HG03575 (cell line): ENCODE data around the gene ENSA.
"Not testable (repeated sequence)": the region's sequence is repeated elsewhere in the genome, so short reads cannot be mapped to it uniquely, and the experiment has no call there.

ENCODE experiments used
- ATAC-seq: cut with Tn5 transposase; IDR thresholded peaks from one replicate; pipeline ENCODE4 v1.9.1; 2021; ENCODE audit not compliant: unreplicated experiment, insufficient number of reproducible peaks, low FRiP score; ENCODE audit errors: extremely low read depth

Gene ENSA

DNA sequence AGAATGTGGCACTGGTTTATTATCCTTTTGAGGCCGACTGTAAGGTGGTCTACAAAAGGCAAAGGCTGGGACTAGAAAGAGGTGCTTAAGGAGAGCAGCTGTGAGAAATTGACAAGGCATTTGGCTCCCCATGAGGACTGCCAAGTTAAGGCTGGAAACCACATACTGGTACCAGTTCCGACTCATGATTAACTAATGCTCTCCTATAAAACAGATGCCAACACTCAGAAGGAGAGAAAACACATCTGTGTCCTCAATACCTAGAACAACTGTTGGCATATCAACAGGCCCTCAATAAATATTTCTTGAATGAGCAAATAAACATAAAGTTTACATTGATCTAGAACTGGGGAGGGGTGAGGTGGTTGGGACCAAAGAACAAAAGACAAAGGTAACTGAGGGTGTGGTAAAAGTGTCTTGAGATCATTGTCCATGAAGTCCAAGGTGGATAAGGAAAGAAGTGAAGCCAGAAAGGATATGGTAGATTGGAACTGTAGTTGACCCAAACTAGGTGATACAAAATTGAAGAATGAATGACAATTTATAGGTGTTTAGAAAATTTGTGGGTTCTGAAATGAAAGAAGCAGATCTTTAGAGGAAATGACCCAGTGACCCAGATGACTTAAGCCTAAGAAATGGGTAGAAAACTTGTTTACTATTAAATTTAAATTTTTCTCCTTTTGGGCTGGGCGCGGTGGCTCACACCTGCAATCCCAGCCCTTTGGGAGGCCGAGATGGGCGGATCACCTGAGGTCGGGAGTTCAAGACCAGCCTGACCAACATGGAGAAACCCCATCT, 33.1 kb downstream of the ENSA start:
- no peak for ATAC-seq

- ATAC-seq: no peak
These were observed 47.0 kb downstream of the ENSA start for GRCh38 chr1:150582371-150582770.

GRCh38 chr1:150581962-150582361, 47.5 kb downstream of the ENSA start:
- ATAC-seq: not testable (repeated sequence)

DNA sequence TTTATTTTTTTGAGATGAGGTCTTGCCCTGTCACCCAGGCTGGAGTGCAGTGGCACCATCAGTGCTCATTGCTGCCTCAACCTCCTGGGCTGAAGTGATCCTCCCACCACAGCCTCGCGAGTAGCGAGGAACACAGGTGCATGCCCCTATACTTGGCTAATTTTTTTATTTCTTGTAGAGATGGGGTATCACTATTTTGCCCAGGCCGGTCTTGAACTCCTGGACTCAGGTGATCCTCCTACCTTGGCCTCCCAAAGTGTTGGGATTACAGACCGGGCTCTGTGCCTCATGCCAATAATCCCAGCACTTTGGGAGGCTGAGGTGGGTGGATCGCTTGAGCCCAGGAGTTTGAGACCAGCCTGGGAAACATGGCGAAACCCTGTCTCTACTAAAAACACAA, 48.0 kb downstream of the ENSA start:
- ATAC-seq: not testable (repeated sequence)

GRCh38 chr1:150580966-150581365, 48.4 kb downstream of the ENSA start:
- ATAC-seq: not testable (repeated sequence)

GRCh38 chr1:150579945-150580642, 49.3 kb downstream of the ENSA start:
- no peak for ATAC-seq

GRCh38 chr1:150579110-150579944, 50.1 kb downstream of the ENSA start, which contains the start of gene MCL1:
Gene MCL1 (minus strand): TSS chr1:150579610. CDS start chr1:150579530, 80 bp downstream.
- ATAC-seq: peak; percentile 69

- no peak for ATAC-seq
These were observed 50.9 kb downstream of the ENSA start for GRCh38 chr1:150578272-150579109.

DNA sequence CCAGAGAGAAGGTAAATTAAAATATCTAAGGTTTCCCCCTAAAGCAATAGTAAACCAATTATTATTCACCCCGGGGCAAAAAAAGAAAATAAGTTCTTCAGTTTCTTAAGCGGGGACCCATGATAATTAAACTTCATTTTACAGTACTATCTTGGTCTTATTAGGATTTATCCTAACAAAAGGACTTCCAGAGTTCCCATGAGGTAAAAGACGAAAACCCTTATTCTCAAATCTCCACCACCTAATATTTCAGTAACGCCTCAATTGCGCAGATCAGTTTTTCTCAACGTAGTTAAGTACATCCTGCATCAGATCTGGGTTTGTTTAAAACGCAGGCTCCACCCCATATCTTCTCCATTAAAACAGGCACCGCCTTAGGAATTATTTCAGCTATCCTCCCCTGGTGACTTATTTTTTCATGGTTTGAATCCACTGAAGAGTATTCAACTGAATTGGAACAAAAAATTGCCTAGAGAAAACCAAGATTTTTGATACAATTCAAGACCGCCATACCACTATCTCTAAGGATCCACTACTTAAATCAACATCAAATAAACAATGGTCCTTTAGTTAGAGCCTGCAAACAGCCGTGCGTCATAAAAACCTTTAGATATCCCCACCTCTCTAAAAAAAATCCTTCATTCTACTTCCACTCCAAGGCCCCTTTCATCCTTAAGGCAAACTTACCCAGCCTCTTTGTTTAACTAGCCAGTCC, 51.7 kb downstream of the ENSA start:
- no peak for ATAC-seq

GRCh38 chr1:150576794-150577556, 52.4 kb downstream of the ENSA start:
- no peak for ATAC-seq

GRCh38 chr1:150576367-150576711, 53.1 kb downstream of the ENSA start:
- ATAC-seq: no peak

DNA sequence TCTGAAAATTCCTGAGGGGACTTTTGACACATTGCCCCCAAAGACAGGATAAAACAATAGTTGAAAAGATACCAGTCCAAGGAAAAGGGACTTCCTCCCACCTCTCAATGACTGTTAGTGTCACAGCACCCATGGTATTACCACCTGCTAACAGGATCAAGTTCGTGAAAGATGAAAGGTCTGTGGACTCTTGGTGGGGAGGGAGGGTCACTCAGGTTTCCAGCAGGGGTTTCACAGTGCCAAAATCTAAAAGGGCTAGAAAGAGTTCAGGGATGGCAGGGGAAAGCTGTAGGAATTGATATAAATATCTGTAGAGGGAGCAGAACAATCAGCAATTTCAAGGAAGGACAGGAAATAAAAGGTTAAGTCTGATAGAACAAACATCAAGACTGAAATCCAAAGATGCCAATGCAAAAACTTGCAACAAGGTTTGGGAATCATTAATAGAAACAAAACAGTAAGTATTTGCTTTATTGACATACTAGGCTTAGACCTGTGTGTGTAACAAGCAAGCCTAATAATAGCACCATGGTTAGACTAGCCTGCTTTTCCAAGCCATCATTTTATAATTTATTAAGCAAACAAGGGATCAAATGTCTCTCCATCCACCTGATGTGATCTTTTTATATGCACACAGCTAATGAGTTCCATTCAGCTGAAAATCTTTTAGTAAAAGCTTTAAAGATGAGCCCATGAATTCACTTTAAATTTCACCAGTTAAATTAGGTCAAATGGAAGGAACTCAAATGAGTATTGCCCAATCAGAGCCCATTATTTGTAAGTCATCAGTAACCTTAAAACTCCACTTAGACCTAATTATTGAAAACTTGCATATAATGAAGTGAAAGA, 53.7 kb downstream of the ENSA start:
- ATAC-seq: no peak

DNA sequence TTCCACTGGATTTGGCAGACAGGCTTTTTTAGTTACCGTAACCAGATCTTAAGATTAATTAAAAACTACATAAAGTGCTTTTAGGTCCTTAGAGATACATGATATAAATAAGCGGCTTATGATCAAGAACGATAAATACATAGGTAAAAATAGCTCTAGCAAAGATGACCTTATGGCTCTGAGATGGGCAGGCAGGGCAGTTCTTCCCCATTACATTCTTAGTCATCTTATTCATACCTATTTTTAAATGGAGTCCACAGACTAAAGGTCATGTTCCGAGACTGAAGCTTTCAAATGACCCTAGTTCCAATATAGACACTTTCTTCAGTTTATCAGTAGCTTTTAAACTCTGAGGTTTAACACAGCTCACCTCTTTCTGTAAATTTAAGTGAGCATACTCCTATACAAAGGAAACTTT, 54.3 kb downstream of the ENSA start:
- no peak for ATAC-seq

DNA sequence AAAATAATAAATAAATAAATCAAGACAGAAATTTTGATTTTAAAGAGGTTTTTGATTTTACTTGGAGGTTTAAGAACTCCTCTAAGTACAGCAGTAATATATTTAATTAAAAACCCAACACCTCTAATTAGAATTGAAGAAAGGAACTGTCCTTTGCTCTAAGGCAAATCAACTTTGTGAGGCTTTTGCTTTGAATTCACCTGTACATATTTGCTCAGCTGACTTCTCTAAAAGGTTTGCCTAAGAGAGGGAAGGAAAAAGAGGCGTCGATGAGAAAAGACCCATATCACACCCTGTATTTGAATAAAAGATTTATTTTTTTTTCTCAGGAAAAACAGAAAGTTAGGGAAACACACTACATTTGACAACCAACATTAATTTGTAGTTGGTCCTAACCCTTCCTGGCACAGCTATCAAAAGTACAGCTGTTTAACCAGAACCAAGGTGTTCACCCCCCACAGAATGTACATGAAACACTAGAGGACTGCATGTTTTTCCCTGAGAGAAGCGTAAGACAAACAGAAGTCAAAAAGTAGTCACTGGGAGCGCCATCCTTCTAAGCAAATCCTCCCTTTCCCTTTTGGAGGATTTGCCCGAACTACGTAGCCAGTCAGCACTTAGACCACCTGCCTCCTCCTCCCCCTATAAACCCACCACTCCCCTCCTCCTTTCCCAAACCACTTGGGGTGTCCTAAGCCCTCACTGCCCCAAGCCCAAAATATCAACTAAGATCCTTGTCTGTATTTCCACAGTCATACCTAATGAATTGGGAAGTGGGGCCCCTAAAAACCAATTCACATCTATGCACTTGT, 54.9 kb downstream of the ENSA start:
- ATAC-seq: no peak

- ATAC-seq: not testable (repeated sequence)
These were observed 55.8 kb downstream of the ENSA start for GRCh38 chr1:150573648-150574071.
